Activated T-helper 1 cell treated with anti-CD3 and anti-CD28 coated beads, Interleukin-12 subunit alpha, Interleukin-12 subunit beta, Interleukin-2, Interleukin-4 antibody, amounts not matched to agents 30 ng/mL and 10 ng/mL and 1 ng/mL, durations not matched to agents 14 hours and 24 hours and 36 hours (primary cell): Measurements from ENCODE around the gene ZNF514. TPM values are rescaled to one million over a fixed set of nuclear protein-coding genes. Genes with fewer than 3 reads are reported as not detected.
"Not testable (repeated sequence)": the region's sequence is repeated elsewhere in the genome, so short reads cannot be mapped to it uniquely, and the experiment has no call there.

Experiments
- DNase-seq: peaks from one replicate; pipeline ENCODE4 v3.0.0; 2021; ENCODE audit warnings: low spot score
- H3K27ac Mint-ChIP-seq: one replicate; pipeline ENCODE4 v1.8.0; 2021; ENCODE audit warnings: mild to moderate bottlenecking, mixed read lengths
- H3K27me3 Mint-ChIP-seq: one replicate; pipeline ENCODE4 v1.8.0; 2022; ENCODE audit warnings: mild to moderate bottlenecking, moderate library complexity, mixed read lengths; ENCODE audit not compliant: insufficient read depth
- H3K36me3 Mint-ChIP-seq: one replicate; pipeline ENCODE4 v1.8.0; 2021; ENCODE audit warnings: low read depth, mixed read lengths
- H3K4me1 Mint-ChIP-seq: one replicate; pipeline ENCODE4 v1.8.0; 2021; ENCODE audit warnings: low read depth, mixed read lengths
- H3K4me3 Mint-ChIP-seq: one replicate; pipeline ENCODE4 v1.8.0; 2021; ENCODE audit warnings: mild to moderate bottlenecking, moderate library complexity, mixed read lengths
- H3K9me3 Mint-ChIP-seq: one replicate; pipeline ENCODE4 v1.8.0; 2021; ENCODE audit warnings: mixed read lengths
- intact Hi-C: fragments of 100-400 bp; cut with micrococcal nuclease; formaldehyde crosslinking; loops from one replicate; pipeline ENCODE4 v1.15.1; 2024
- total RNA-seq: library from RNA; stranded (reverse); gene quantifications from 2 replicates; pipeline ENCODE4 v1.2.3, GENCODE V29; 2022

The ZNF514 gene
- total RNA-seq, 1 donor from 2014 or later, result 10.1 TPM

DNA sequence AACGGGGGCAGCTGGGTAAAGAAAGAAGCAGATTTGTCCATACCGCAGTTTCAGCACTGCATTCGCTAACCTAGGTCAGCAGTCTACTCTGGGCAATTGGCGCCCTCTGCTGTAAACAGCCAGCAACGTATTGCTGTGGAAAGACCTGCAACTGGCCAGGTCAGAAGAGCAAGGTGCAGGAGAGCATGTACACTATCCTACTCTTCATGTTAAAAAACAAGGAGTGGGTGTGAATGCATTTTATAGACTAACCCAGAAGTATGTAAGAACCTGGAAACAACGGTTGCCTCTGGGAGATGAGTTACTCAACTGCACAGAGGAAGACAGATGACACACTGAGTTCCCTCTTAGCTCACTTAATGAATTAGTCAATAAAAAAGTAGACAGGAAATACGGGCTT lies 44.2 kb downstream of the ZNF514 start:
- no peak overlapping the region for H3K4me3 Mint-ChIP-seq
- no peaks in the 10 kb centered on the region for H3K9me3 Mint-ChIP-seq
- intact Hi-C loops, result loop anchor here (1.0 to 2.0 kb wide), 6 partner anchors 35 to 241 kb away; no protein-coding TSS in a partner anchor
- H3K27ac Mint-ChIP-seq, result no peak overlapping the region
- H3K4me1 Mint-ChIP-seq, result peaks cover 47% of the 10 kb centered on the region
- peaks cover 31% of the 10 kb centered on the region for H3K36me3 Mint-ChIP-seq
- peak; percentile 69 for DNase-seq
- no peaks in the 10 kb centered on the region for H3K27me3 Mint-ChIP-seq

DNA sequence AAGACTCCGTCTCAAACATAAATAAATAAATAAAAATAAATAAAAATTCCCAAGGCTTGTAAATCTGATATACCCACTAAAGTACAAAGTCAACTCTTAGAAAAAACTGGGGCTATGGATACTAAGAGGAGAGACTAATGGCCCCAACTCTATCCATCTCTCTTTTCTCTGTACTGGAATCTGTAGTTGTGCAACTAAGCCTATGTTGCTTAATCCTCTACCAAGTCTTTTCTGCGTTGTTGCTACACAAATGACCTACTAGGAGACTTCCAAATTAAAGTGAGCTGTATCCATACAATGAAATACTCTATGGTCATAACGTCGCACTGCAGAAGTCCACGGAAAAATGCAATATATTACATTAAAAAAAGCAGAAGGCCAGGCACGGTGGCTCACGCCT lies 46.2 kb downstream of the ZNF514 start:
- Mint-ChIP-seq H3K27me3 (no peaks in the 10 kb centered on the region), H3K4me1 (peaks cover 34% of the 10 kb centered on the region), H3K27ac (no peak overlapping the region), H3K4me3 (no peak overlapping the region), H3K36me3 (peaks cover 36% of the 10 kb centered on the region), H3K9me3 (no peaks in the 10 kb centered on the region)
- DNase-seq, result no peak
- intact Hi-C loops, result no loop called here

DNA sequence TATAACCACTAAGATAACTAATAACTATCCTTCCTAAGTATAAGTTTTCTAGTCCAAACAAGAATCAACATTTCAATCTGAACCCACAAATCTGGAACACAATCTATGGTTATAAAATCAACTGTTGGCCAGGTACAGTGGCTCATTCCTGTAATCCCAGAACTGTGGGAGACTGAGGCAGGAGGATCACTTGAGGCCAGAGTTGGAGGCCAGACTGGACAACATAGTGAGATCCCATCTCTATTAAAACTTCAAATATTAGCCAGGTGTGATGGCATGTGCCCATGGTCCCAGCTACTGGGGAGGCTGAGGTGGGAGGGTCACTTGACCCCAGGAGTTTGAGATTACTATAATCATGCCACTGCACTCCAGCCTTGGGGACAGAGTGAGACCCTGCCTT lies 49.3 kb downstream of the ZNF514 start:
- Mint-ChIP-seq H3K27ac (no peak overlapping the region), H3K36me3 (peaks cover 50% of the 10 kb centered on the region), H3K4me1 (peaks cover 16% of the 10 kb centered on the region), H3K4me3 (no peak overlapping the region), H3K9me3 (no peaks in the 10 kb centered on the region), H3K27me3 (no peaks in the 10 kb centered on the region)
- DNase-seq, result no peak
- intact Hi-C loops, result no loop called here

DNA sequence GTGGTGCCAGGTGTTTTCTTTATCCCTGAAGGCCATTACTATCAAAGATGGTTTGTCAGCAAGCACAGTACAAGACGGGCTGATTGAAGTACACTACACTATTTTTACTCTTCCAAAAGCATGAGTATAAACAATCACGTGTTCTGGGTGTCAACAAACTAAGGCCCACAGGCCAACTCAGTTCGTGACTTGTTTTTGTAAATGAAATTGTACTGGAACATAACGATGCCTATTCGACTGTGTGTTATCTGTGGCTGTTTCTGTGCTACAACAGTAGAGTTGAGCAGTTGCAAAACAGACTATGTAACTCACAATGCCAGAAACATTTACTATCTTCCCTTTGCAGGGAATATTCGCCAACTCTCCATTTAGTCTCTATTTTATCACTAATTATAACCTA lies 50.4 kb downstream of the ZNF514 start:
- DNase-seq, result no peak
- Mint-ChIP-seq H3K36me3 (peaks cover 50% of the 10 kb centered on the region), H3K27me3 (no peaks in the 10 kb centered on the region), H3K27ac (no peak overlapping the region), H3K9me3 (no peaks in the 10 kb centered on the region), H3K4me3 (no peak overlapping the region), H3K4me1 (peaks cover 6% of the 10 kb centered on the region)
- intact Hi-C loops, result no loop called here

DNA sequence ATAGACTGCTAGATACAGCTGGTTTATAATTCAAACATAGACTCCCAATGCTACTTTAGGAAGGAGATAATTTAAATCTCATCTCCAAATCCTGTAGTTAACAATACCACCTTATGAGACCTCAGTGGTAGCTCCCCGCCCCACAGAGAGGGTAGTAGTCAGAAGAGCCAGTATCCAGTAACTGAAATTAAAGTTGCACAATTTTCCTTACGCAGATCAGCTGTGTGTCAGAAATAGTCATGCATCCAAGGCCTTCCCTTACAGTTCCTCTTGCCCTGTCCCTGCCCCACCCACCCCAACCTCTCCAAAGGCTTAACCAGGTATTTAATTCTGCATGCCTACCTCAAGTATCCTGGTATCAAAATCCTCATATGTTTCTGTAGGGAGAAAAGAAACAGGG lies 53.6 kb downstream of the ZNF514 start:
- H3K27me3 Mint-ChIP-seq, result no peaks in the 10 kb centered on the region
- no peaks in the 10 kb centered on the region for H3K9me3 Mint-ChIP-seq
- H3K4me1 Mint-ChIP-seq, result peaks cover 11% of the 10 kb centered on the region
- H3K36me3 Mint-ChIP-seq, result peaks cover 56% of the 10 kb centered on the region
- DNase-seq, result no peak
- H3K27ac Mint-ChIP-seq, result no peak overlapping the region
- intact Hi-C loops, result no loop called here
- H3K4me3 Mint-ChIP-seq, result no peak overlapping the region

DNA sequence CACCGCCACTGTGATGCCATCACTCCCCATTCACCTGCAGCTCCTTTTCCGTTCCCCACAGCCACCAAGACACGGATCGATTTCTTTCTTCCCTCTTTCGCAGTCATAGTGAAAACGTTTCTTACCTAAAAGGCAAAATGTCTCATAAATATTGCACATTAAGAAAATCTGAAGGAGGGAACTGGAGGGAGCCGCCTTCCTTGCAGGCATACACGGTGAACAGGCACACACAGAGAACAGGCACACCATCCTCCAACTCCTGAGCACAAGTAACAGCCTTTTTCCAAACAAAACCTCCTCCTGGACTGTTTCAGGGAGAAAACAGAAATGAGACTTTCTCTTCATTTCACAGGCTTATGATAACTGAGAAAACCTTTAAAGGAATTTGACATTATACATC lies 55.0 kb downstream of the ZNF514 start:
- Mint-ChIP-seq H3K9me3 (no peaks in the 10 kb centered on the region), H3K36me3 (peaks cover 58% of the 10 kb centered on the region), H3K27me3 (no peaks in the 10 kb centered on the region), H3K4me3 (no peak overlapping the region), H3K4me1 (peaks cover 4% of the 10 kb centered on the region), H3K27ac (no peak overlapping the region)
- DNase-seq, result no peak
- intact Hi-C loops, result no loop called here

DNA sequence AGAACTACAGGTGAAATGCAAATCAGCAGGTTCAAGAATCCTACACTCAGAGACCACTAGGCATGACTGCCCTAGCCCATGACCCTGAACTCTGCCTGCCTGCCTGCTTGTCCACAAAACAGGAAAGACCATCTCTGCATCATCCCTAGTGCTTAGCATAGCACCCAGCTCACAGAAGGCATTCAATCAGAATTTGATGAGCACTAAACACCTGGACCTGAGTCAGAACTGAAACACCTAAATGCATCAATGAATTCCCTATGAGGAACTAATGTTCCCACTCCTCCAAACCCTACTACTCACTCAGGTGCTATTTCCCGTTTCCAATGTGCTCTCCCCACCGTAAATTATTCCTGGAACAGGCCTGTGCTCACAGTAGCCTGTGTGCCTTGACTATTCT lies 59.7 kb downstream of the ZNF514 start:
- Mint-ChIP-seq H3K9me3 (no peaks in the 10 kb centered on the region), H3K27ac (no peak overlapping the region), H3K36me3 (peaks cover 64% of the 10 kb centered on the region), H3K4me1 (peaks cover 12% of the 10 kb centered on the region), H3K27me3 (no peaks in the 10 kb centered on the region), H3K4me3 (no peak overlapping the region)
- DNase-seq, result no peak
- intact Hi-C loops, result no loop called here

DNA sequence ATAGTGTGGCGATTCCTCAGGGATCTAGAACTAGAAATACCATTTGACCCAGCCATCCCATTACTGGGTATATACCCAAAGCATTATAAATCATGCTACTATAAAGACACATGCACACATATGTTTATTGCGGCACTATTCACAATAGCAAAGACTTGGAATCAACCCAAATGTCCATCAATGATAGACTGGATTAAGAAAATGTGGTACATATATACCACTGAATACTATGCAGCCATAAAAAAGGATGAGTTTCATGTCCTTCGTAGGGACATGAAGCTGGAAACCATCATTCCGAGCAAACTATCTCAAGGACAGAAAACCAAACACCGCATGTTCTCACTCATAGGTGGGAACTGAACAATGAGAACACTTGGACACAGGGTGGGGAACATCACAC lies 61.4 kb downstream of the ZNF514 start:
- DNase-seq, H3K4me3 Mint-ChIP-seq, H3K27ac Mint-ChIP-seq, H3K27me3 Mint-ChIP-seq, H3K9me3 Mint-ChIP-seq, intact Hi-C loops: not testable (repeated sequence)
- Mint-ChIP-seq H3K4me1 (peaks cover 12% of the 10 kb centered on the region), H3K36me3 (peaks cover 68% of the 10 kb centered on the region)

Other genes starting within 250 kb of the ZNF514 start
- 264 and 272 TPM in 2 replicates for gene MAL, start 134.1 kb downstream of the ZNF514 start, total RNA-seq
- gene MRPS5, start 38.0 kb downstream of the ZNF514 start, total RNA-seq, result 89.6 and 93.6 TPM in 2 replicates
- 3.8 and 3.9 TPM in 2 replicates for gene ZNF2, start 6.0 kb upstream of the ZNF514 start, total RNA-seq
- 4.7 and 5.9 TPM in 2 replicates for gene ZNF892, start 47.7 kb upstream of the ZNF514 start, total RNA-seq
- gene PROM2, start 114.6 kb upstream of the ZNF514 start, total RNA-seq, result 0.29 and 0.37 TPM in 2 replicates
- gene KCNIP3, start 137.5 kb upstream of the ZNF514 start, total RNA-seq, result not detected in 2 replicates
- 33.2 and 34.9 TPM in 2 replicates for gene FAHD2A, start 242.9 kb upstream of the ZNF514 start, total RNA-seq